BE2C (cell line): ENCODE data around the gene COMP.

Experiments
- DNase-seq: peaks from one replicate; pipeline ENCODE4 v3.0.0-alpha.2; 2020
- H3K27me3 ChIP-seq: fragments of 250-450 bp; sonication (Bioruptor Pico); 2 replicates; pipeline ENCODE4 v1.5.1; 2020; ENCODE audit warnings: mild to moderate bottlenecking
- H3K36me3 ChIP-seq: fragments of 250-450 bp; sonication (Bioruptor Pico); 2 replicates; pipeline ENCODE4 v1.5.1; 2020; ENCODE audit warnings: mild to moderate bottlenecking
- H3K4me1 ChIP-seq: fragments of 250-450 bp; sonication (Bioruptor Pico); 2 replicates; pipeline ENCODE4 v1.5.1; 2020
- H3K4me3 ChIP-seq: 2 replicates; pipeline ENCODE4 v1.5.1; 2011; ENCODE audit warnings: low read depth, low read length
- H3K9me3 ChIP-seq: fragments of 250-450 bp; sonication (Bioruptor Pico); 2 replicates; pipeline ENCODE4 v1.5.1; 2020
- TF ChIP-seq, protein P1 (sequence below): IDR thresholded peaks from 2 replicates; pipeline ENCODE4 v1.5.1; 2012; ENCODE audit warnings: mild to moderate bottlenecking, low read depth, low read length

Gene COMP

DNA sequence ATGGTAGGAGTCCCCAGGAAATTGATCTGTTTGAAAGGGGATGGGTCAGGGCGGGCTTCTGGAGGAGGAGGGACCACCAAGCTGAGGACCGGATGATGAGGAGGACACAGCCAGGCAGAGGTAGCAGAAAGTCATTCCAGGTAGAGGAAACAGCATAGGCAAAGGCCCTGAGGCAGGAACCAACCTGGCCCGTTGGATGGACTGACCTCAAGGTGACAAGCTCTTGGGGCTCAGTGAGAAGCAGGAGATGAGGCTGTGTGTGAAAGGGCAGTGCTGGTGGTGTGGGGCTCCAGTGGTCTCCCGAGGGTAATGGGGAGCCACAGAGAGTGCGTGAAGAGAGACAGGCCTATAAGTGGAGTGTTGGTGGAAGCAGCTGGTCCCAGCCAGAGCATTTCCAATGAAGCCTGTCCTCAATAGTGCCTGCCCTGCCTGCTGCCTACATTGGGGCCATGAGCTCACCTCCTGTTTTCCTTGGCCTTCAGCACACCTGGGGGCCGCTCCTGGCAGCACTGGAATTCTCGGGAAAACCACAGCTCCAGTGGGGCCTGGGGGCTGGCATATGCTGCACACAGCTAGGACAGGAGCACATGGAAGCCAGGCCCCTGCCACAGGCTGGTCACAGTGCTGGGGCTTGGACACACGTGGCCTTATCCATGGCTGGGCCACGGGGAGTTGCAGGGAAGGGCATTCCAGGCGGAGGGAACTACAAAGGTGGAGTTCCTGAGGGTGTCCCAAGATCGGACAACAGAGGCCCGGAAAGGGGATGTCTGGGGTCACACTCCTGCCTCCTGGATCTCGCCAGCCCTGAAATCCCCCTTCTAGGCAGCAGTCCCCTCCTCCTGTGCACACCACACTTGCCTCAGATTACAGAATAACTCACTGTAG lies 2.3 kb upstream of the COMP start:
- TF ChIP-seq, protein P1, sequence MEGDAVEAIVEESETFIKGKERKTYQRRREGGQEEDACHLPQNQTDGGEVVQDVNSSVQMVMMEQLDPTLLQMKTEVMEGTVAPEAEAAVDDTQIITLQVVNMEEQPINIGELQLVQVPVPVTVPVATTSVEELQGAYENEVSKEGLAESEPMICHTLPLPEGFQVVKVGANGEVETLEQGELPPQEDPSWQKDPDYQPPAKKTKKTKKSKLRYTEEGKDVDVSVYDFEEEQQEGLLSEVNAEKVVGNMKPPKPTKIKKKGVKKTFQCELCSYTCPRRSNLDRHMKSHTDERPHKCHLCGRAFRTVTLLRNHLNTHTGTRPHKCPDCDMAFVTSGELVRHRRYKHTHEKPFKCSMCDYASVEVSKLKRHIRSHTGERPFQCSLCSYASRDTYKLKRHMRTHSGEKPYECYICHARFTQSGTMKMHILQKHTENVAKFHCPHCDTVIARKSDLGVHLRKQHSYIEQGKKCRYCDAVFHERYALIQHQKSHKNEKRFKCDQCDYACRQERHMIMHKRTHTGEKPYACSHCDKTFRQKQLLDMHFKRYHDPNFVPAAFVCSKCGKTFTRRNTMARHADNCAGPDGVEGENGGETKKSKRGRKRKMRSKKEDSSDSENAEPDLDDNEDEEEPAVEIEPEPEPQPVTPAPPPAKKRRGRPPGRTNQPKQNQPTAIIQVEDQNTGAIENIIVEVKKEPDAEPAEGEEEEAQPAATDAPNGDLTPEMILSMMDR = no peak
- H3K4me3 ChIP-seq = no peak overlapping the region
- H3K4me1 ChIP-seq = no peaks in the 10 kb centered on the region
- H3K9me3 ChIP-seq = no peaks in the 10 kb centered on the region
- H3K36me3 ChIP-seq = no peaks in the 10 kb centered on the region
- peaks cover 60% of the 10 kb centered on the region for H3K27me3 ChIP-seq
- no peak for DNase-seq

DNA sequence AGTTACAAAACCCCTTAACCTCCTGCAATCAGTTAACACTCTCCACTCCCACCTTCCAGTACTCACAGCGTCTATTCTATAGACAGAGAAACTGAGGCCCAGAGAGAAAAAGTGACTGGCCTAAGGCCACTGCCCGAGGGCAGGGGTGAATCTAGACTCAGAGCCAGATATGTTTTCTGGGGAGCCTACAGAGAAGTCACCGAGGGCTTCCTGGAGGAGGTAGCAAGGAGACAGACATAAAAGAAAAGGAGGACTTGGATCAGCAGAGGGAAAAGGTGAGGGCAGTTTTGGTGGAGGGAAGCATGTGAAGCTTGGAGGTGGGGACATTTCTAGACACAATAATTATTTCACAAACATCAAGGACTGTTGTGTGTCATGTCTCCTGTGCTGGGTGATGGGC lies 1.6 kb upstream of the COMP start:
- Histone ChIP-seq H3K4me3 (no peak overlapping the region), H3K9me3 (no peaks in the 10 kb centered on the region), H3K4me1 (no peaks in the 10 kb centered on the region), H3K36me3 (no peaks in the 10 kb centered on the region), H3K27me3 (peaks cover 67% of the 10 kb centered on the region)
- TF ChIP-seq, protein P1 = no peak
- no peak for DNase-seq

DNA sequence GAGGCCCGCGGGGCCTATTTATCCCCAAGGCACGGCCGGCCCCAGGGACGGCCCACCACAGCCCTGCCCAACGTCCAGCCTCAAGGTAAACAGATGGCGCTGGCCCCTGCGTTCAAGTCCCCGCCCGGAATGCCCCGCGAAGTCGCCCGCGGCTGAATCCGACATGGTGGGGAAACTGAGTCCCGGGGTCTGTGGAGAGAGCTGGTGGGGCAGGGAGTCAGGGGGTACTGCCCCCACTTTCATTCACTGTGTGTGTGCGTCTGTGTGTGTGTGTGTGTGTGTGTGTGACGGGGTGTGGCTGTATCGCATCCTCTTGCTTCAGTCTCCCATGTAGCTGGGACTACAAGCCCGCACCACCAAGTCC lies 192 bp upstream of the COMP start:
- H3K4me3 ChIP-seq = no peak overlapping the region
- DNase-seq = no peak
- no peaks in the 10 kb centered on the region for H3K36me3 ChIP-seq
- H3K4me1 ChIP-seq = no peaks in the 10 kb centered on the region
- TF ChIP-seq, protein P1 = no peak
- H3K27me3 ChIP-seq = peaks cover 79% of the 10 kb centered on the region
- H3K9me3 ChIP-seq = peaks cover 3% of the 10 kb centered on the region; the same call in 1 of the 2 replicates

DNA sequence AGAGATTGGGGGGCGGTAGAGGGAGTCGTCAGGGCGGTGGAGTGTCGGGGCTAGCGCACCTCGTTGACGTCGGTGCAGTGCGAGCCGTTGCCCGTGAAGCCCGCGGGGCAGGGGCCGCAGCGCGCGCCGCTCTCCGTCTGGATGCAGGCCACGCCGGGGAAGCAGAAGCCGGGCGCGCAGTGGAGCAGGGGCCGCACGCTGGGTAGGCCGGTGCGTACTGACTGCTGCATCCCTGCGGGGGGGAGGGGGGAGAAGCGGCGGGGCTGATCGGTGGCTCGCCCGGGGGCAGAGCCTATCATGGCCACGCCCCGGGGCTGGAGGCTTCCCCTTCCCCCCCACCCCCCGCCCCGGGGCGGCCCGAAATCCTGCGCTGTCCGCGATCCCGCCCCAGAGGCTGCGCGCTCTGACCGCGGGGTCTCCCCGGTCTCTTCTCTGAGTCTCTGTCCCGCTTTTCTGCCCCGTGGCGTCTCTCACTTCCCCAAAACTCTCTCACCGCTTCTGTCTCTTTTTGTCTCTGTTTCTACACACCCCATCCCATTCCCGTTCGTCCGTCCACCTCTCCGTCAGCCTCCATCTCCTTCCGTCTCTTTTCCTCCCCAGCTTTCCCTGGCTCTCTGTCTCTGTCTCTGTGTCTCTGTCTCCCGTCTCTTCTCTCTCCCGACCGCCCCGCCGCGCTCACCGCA lies 1.1 kb downstream of the COMP start:
- H3K36me3 ChIP-seq = no peaks in the 10 kb centered on the region
- H3K27me3 ChIP-seq = peaks cover 81% of the 10 kb centered on the region
- H3K9me3 ChIP-seq = peaks cover 3% of the 10 kb centered on the region; the same call in 1 of the 2 replicates
- TF ChIP-seq, protein P1 = no peak
- DNase-seq = no peak
- no peak overlapping the region for H3K4me3 ChIP-seq
- H3K4me1 ChIP-seq = no peaks in the 10 kb centered on the region

DNA sequence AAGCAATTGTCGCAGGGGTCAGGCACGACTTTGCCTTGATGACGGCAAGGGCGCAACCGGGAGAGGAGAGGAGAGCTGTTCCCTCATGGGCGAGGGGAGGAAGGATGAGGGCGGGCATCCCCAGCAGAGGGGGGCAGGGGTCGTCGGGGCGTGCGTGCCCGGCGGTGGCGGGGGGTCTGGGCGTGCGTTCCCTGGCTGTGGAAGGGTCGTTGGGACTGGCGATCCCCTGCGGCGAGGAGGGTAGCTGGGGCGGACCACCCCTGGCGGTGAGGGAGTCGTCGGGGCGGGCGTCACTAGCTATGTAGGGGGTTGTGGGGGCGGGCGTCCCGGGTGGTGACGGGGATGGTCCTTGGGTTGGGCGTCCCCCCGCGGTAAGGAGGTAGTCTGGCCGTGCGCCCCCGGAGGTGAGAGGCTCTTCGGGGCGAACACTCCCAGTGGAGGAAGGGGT lies 1.7 kb downstream of the COMP start:
- no peak for DNase-seq
- Histone ChIP-seq H3K4me1 (no peaks in the 10 kb centered on the region), H3K9me3 (peaks cover 3% of the 10 kb centered on the region; the same call in 1 of the 2 replicates), H3K27me3 (peaks cover 83% of the 10 kb centered on the region), H3K36me3 (no peaks in the 10 kb centered on the region), H3K4me3 (no peak overlapping the region)
- TF ChIP-seq, protein P1 = no peak
